ENCODE measurements around the gene TGFBR3.
A peak's percentile ranks its signal among the peaks of the same experiment; 100 is the strongest.

The TGFBR3 gene

GRCh38 chr1:91760512-91760911 lies 125.4 kb downstream of the TGFBR3 start:
- Histone ChIP-seq H3K4me1 (ENCODE audit: control insufficient read depth, insufficient read depth, low read length) (peaks cover 84% of the 10 kb centered on the region), H3K36me3 (ENCODE audit: control insufficient read depth, insufficient read depth, low read length, severe bottlenecking) (peaks cover 34% of the 10 kb centered on the region), H3K4me3 (ENCODE audit: low read length) (no peak overlapping the region), H3K9me3 (ENCODE audit: control insufficient read depth, low read length) (no peaks in the 10 kb centered on the region), H3K27me3 (replicated peaks; ENCODE audit: control insufficient read depth, insufficient read depth, low read length) (no peaks in the 10 kb centered on the region), H3K9ac (ENCODE audit: low read length) (peak overlapping the region; percentile 6)
- DNase-seq (ENCODE audit: low read depth) = no peak

GRCh38 chr1:91759076-91759475 lies 126.9 kb downstream of the TGFBR3 start:
- Histone ChIP-seq H3K9ac (ENCODE audit: low read length) (peak overlapping the region; percentile 61), H3K4me1 (ENCODE audit: control insufficient read depth, insufficient read depth, low read length) (peaks cover 91% of the 10 kb centered on the region), H3K9me3 (ENCODE audit: control insufficient read depth, low read length) (no peaks in the 10 kb centered on the region), H3K27me3 (replicated peaks; ENCODE audit: control insufficient read depth, insufficient read depth, low read length) (no peaks in the 10 kb centered on the region), H3K36me3 (ENCODE audit: control insufficient read depth, insufficient read depth, low read length, severe bottlenecking) (peaks cover 30% of the 10 kb centered on the region), H3K4me3 (ENCODE audit: low read length) (no peak overlapping the region)
- DNase-seq (ENCODE audit: low read depth) = no peak

- Histone ChIP-seq H3K4me3 (ENCODE audit: low read length) (peak overlapping the region; percentile 34), H3K36me3 (ENCODE audit: control insufficient read depth, insufficient read depth, low read length, severe bottlenecking) (peaks cover 37% of the 10 kb centered on the region), H3K4me1 (ENCODE audit: control insufficient read depth, insufficient read depth, low read length) (peaks cover 86% of the 10 kb centered on the region), H3K27me3 (replicated peaks; ENCODE audit: control insufficient read depth, insufficient read depth, low read length) (no peaks in the 10 kb centered on the region), H3K9ac (ENCODE audit: low read length) (peak overlapping the region; percentile 61), H3K9me3 (ENCODE audit: control insufficient read depth, low read length) (no peaks in the 10 kb centered on the region)
- no peak for DNase-seq (ENCODE audit: low read depth)
These were observed 128.0 kb downstream of the TGFBR3 start for GRCh38 chr1:91757763-91758460.

GRCh38 chr1:91755702-91756287 lies 130.2 kb downstream of the TGFBR3 start:
- Histone ChIP-seq H3K4me1 (ENCODE audit: control insufficient read depth, insufficient read depth, low read length) (peaks cover 84% of the 10 kb centered on the region), H3K9me3 (ENCODE audit: control insufficient read depth, low read length) (no peaks in the 10 kb centered on the region), H3K36me3 (ENCODE audit: control insufficient read depth, insufficient read depth, low read length, severe bottlenecking) (peaks cover 37% of the 10 kb centered on the region), H3K27me3 (replicated peaks; ENCODE audit: control insufficient read depth, insufficient read depth, low read length) (no peaks in the 10 kb centered on the region), H3K4me3 (ENCODE audit: low read length) (no peak overlapping the region), H3K9ac (ENCODE audit: low read length) (peak overlapping the region; percentile 18)
- no peak for DNase-seq (ENCODE audit: low read depth)

DNA sequence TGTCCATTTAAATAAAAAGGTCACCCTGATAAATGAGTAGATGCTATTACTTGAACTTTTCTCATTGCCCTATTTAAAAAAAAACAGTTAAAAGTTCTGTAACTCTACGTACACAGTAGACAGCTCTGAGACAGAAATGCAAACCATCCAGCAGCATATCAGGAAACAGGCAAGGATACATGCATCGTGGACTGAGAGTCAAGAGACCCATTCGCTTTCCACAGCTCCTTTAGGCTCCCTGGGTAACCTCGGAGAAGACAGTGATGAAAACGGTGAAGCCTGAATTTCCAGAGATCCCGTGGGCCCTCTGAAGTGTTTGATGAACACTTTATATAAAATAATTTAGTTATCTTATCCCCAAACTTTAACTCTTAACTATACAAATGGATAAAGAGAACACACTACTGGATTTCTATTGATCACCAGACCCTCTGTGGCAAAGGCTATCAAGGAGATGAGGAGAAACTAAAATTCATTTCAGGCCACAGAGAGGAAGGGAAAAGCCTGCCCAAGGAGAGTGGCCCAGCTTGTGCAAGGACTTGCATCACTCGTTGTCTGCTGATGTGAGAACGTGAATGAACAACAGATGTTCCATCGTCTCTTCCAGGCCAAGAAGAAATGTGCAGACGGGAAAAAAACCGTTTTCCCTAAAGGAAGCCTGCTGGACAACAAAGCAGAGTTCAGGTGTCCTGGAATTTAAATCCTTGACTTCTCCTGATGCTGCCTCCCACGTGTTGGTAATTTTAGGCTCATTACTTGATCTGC lies 131.0 kb downstream of the TGFBR3 start:
- H3K27me3 ChIP-seq (replicated peaks; ENCODE audit: control insufficient read depth, insufficient read depth, low read length) = no peaks in the 10 kb centered on the region
- peak overlapping the region; percentile 56 for H3K9ac ChIP-seq (ENCODE audit: low read length)
- H3K4me1 ChIP-seq (ENCODE audit: control insufficient read depth, insufficient read depth, low read length) = peaks cover 84% of the 10 kb centered on the region
- no peak overlapping the region for H3K4me3 ChIP-seq (ENCODE audit: low read length)
- H3K9me3 ChIP-seq (ENCODE audit: control insufficient read depth, low read length) = no peaks in the 10 kb centered on the region
- DNase-seq (ENCODE audit: low read depth) = peak; percentile 51
- H3K36me3 ChIP-seq (ENCODE audit: control insufficient read depth, insufficient read depth, low read length, severe bottlenecking) = peaks cover 37% of the 10 kb centered on the region

DNA sequence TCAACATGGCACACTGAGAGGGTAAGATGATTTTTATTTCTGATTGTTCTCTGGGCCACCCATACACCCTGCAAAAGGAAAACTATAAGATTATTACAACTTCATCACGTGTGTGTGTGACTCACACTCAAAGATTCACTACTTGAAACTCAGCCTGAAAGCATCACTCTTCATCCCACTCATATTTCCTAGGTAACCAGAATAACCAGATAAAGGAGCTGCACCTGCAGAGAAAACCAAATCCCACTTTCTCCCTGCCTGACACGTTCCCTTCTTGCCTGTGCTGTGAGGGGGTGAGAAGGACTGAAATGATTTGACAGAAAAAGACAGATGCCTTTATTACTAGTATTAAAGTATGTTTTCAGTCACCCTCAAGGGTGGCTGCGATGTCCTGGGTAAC lies 131.6 kb downstream of the TGFBR3 start:
- peak; percentile 49 for DNase-seq (ENCODE audit: low read depth)
- Histone ChIP-seq H3K4me1 (ENCODE audit: control insufficient read depth, insufficient read depth, low read length) (peaks cover 84% of the 10 kb centered on the region), H3K9ac (ENCODE audit: low read length) (peak overlapping the region; percentile 56), H3K36me3 (ENCODE audit: control insufficient read depth, insufficient read depth, low read length, severe bottlenecking) (peaks cover 37% of the 10 kb centered on the region), H3K4me3 (ENCODE audit: low read length) (no peak overlapping the region), H3K9me3 (ENCODE audit: control insufficient read depth, low read length) (no peaks in the 10 kb centered on the region), H3K27me3 (replicated peaks; ENCODE audit: control insufficient read depth, insufficient read depth, low read length) (no peaks in the 10 kb centered on the region)

- no peak overlapping the region for H3K4me3 ChIP-seq (ENCODE audit: low read length)
- DNase-seq (ENCODE audit: low read depth) = no peak
- H3K36me3 ChIP-seq (ENCODE audit: control insufficient read depth, insufficient read depth, low read length, severe bottlenecking) = peaks cover 37% of the 10 kb centered on the region
- H3K9me3 ChIP-seq (ENCODE audit: control insufficient read depth, low read length) = no peaks in the 10 kb centered on the region
- peak overlapping the region; percentile 56 for H3K9ac ChIP-seq (ENCODE audit: low read length)
- H3K4me1 ChIP-seq (ENCODE audit: control insufficient read depth, insufficient read depth, low read length) = peaks cover 85% of the 10 kb centered on the region
- no peaks in the 10 kb centered on the region for H3K27me3 ChIP-seq (replicated peaks; ENCODE audit: control insufficient read depth, insufficient read depth, low read length)
These were observed 132.1 kb downstream of the TGFBR3 start for GRCh38 chr1:91753878-91754277.

DNA sequence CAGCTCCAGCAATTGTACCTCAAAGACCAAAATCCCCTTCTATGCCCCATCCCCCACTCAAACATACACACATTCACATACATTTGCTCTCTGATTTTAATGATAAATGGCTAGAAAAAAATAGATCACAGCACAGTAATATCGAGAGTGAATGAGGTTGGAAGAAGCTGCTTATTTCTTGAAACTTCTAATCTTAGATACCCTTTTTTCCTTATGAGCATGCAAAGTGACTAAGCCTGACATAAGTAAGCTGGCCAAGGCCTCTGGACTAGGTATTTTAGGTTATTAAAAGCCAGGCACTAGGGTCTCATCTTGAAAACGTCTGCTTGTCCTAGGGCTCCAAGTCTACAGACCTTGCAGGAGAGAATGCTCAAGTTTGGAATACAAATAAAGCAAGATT lies 133.6 kb downstream of the TGFBR3 start:
- H3K4me3 ChIP-seq (ENCODE audit: low read length) = no peak overlapping the region
- H3K9me3 ChIP-seq (ENCODE audit: control insufficient read depth, low read length) = no peaks in the 10 kb centered on the region
- DNase-seq (ENCODE audit: low read depth) = no peak
- no peaks in the 10 kb centered on the region for H3K27me3 ChIP-seq (replicated peaks; ENCODE audit: control insufficient read depth, insufficient read depth, low read length)
- peaks cover 42% of the 10 kb centered on the region for H3K36me3 ChIP-seq (ENCODE audit: control insufficient read depth, insufficient read depth, low read length, severe bottlenecking)
- peak overlapping the region; percentile 70 for H3K9ac ChIP-seq (ENCODE audit: low read length)
- H3K4me1 ChIP-seq (ENCODE audit: control insufficient read depth, insufficient read depth, low read length) = peaks cover 71% of the 10 kb centered on the region

DNA sequence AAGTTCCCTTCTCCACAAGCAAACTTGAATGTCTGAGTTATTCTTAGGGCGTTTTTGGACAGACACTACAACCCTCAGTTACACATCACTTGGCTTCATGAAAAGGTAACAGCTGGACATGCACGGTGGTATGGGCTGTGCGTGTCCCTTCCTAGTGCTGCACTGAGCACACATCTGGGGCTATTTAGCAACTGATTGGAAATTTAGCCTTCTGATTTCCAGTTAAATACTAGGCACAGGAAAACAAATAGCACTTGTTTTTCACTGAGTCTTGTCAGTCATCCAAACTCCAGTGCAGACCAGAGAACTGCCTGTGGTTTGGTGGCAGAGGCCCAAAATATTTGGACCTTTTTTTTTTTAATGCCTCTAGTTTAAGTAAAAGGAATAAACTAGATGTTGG lies 134.7 kb downstream of the TGFBR3 start:
- Histone ChIP-seq H3K27me3 (replicated peaks; ENCODE audit: control insufficient read depth, insufficient read depth, low read length) (no peaks in the 10 kb centered on the region), H3K9me3 (ENCODE audit: control insufficient read depth, low read length) (no peaks in the 10 kb centered on the region), H3K36me3 (ENCODE audit: control insufficient read depth, insufficient read depth, low read length, severe bottlenecking) (peaks cover 42% of the 10 kb centered on the region), H3K4me1 (ENCODE audit: control insufficient read depth, insufficient read depth, low read length) (peaks cover 62% of the 10 kb centered on the region), H3K9ac (ENCODE audit: low read length) (peak overlapping the region; percentile 70), H3K4me3 (ENCODE audit: low read length) (no peak overlapping the region)
- DNase-seq (ENCODE audit: low read depth) = peak; percentile 89

- no peak for DNase-seq (ENCODE audit: low read depth)
- Histone ChIP-seq H3K36me3 (ENCODE audit: control insufficient read depth, insufficient read depth, low read length, severe bottlenecking) (peaks cover 38% of the 10 kb centered on the region), H3K27me3 (replicated peaks; ENCODE audit: control insufficient read depth, insufficient read depth, low read length) (no peaks in the 10 kb centered on the region), H3K4me1 (ENCODE audit: control insufficient read depth, insufficient read depth, low read length) (peaks cover 56% of the 10 kb centered on the region), H3K4me3 (ENCODE audit: low read length) (peak overlapping the region; percentile 56), H3K9ac (ENCODE audit: low read length) (peak overlapping the region; percentile 70), H3K9me3 (ENCODE audit: control insufficient read depth, low read length) (no peaks in the 10 kb centered on the region)
These were observed 135.5 kb downstream of the TGFBR3 start for GRCh38 chr1:91750398-91750996.

DNA sequence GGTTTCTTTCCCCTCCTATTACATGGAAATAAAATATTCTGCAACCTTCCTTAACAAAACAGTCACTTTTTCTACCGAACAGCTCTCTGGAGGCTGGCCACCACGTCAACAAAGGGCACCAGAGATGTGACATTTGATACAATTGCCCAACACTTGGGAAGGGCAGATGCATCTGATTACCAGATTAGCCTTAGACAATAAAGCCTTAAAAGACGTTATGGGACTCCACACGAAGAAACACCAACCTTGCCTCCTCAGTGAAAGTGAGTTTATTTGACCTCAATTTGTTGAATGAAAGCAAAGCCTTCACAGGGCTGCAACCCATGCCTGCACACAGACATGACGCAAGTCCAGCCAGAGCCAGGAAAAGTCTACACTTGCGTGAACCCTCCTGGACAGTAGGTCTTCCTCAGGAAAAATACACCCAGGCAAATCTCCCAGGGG lies 136.1 kb downstream of the TGFBR3 start:
- Histone ChIP-seq H3K4me1 (ENCODE audit: control insufficient read depth, insufficient read depth, low read length) (peaks cover 57% of the 10 kb centered on the region), H3K36me3 (ENCODE audit: control insufficient read depth, insufficient read depth, low read length, severe bottlenecking) (peaks cover 39% of the 10 kb centered on the region), H3K27me3 (replicated peaks; ENCODE audit: control insufficient read depth, insufficient read depth, low read length) (no peaks in the 10 kb centered on the region), H3K9me3 (ENCODE audit: control insufficient read depth, low read length) (no peaks in the 10 kb centered on the region), H3K4me3 (ENCODE audit: low read length) (no peak overlapping the region), H3K9ac (ENCODE audit: low read length) (no peak overlapping the region)
- no peak for DNase-seq (ENCODE audit: low read depth)
